Breast epithelium (tissue), 3 donors: ENCODE measurements around the gene SHROOM3.

ENCODE experiments used
- POLR2A ChIP-seq: fragments of 450-650 bp; IDR thresholded peaks from one replicate; pipeline ENCODE4 v1.6.1; 2016; ENCODE audit warnings: antibody characterized with exemption, mild to moderate bottlenecking, moderate library complexity
- POLR2AphosphoS5 ChIP-seq, 3 donors: sonication (generic); formaldehyde crosslinking; IDR thresholded peaks; one replicate each; pipeline ENCODE4 v1.6.1; 2017; ENCODE audit warnings: antibody characterized with exemption in 3 of 3
- TF ChIP-seq, protein P1 (sequence below), 3 donors: fragments of 450-650 bp; IDR thresholded peaks; one replicate each; pipeline ENCODE4 v1.5.1; 2016 to 2017; ENCODE audit warnings: antibody characterized with exemption in 3 of 3, mild to moderate bottlenecking in 3 of 3, moderate library complexity in 3 of 3

DNA sequence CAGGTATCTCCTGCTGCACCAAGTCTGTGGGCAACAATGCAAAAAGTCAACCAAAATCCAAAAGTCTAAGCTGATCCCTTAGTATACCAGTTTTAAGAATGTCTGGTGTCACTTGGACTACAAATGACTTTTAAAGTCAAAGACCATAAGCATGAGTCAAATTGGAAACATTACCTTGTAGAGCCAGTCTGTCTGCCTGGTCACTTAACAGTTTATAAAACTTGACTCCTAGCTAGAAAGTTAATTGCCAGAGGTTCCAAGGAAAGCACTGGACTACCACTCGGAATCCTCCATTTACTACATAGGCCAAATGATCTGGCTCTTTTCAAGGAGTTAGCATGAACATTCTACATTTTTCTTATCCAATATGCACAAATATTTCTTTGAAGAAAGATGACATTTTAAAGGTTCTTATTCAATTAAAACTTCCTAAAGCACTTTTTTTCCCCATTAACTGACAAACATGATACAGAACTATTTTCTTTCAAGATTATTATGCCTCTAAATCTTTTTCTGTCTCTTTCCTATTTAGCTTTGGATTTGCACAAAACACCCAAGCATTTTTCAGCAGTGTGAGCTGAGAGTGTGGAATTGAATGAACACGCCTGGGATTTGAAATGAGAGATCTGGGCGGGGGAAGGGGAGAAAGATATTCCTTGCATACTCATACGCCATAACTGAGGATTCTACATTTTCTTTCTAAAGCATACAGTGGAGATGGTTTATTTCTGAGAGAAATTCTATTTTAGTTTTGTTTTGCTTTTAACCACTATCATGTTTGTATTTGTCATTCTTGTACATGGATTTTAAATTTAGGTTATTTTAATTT is 188.4 kb downstream of the SHROOM3 start:
- TF ChIP-seq POLR2AphosphoS5 (IDR thresholded peaks at IDR 0.05) (no peak), POLR2A (no peak)
- TF ChIP-seq, protein P1, sequence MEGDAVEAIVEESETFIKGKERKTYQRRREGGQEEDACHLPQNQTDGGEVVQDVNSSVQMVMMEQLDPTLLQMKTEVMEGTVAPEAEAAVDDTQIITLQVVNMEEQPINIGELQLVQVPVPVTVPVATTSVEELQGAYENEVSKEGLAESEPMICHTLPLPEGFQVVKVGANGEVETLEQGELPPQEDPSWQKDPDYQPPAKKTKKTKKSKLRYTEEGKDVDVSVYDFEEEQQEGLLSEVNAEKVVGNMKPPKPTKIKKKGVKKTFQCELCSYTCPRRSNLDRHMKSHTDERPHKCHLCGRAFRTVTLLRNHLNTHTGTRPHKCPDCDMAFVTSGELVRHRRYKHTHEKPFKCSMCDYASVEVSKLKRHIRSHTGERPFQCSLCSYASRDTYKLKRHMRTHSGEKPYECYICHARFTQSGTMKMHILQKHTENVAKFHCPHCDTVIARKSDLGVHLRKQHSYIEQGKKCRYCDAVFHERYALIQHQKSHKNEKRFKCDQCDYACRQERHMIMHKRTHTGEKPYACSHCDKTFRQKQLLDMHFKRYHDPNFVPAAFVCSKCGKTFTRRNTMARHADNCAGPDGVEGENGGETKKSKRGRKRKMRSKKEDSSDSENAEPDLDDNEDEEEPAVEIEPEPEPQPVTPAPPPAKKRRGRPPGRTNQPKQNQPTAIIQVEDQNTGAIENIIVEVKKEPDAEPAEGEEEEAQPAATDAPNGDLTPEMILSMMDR (IDR thresholded peaks at IDR 0.05), result no peak
